GM18505 (cell line): ENCODE data around the gene WASF2.
"Not testable (repeated sequence)": the region's sequence is repeated elsewhere in the genome, so short reads cannot be mapped to it uniquely, and the experiment has no call there.

Source experiments
- ATAC-seq: cut with Tn5 transposase; IDR thresholded peaks from one replicate; pipeline ENCODE4 v1.9.1; 2021; ENCODE audit not compliant: unreplicated experiment
- POLR2A ChIP-seq: IDR thresholded peaks from 4 replicates; pipeline ENCODE4 v1.6.1; 2011; ENCODE audit warnings: borderline replicate concordance; ENCODE audit not compliant: insufficient read depth, insufficient read length; ENCODE audit errors: extremely low read depth

The WASF2 gene

DNA sequence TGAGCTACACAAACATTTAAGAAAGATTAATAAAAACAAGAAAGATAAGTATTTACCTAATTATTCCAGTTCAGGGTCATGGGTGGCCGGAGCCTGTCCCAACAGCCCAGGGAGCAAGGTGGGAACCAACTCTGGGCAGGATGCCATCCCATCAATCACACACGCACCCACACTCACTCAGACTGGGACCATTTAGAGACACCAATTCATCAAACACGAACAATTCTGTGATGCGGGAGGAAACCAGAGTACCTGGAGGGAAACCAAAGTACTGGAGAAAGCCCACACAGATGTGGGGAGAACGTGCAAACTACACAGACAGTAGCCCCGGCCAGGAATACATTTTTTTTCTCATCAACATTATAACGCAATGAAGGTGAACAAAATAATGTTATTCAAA lies 16.2 kb downstream of the WASF2 start:
- no peak for ATAC-seq
- no peak for TF ChIP-seq POLR2A

DNA sequence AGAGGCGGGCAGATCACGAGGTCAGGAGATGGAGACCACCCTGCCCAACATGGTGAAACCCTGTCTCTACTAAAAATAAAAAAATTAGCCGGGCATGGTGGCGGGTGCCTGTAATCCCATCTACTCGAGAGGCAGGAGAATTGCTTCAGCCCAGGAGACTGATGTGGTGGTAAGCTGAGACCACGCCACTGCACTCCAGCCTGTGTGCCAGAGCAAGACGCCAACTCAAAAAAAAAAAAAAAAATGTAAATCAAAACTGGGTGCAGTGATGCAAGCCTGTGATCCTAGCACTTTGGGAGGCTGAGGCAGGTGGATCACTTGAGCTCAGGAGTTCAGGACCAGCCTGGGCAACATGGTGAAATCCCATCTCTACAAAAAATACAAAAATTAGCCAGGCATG lies 17.9 kb downstream of the WASF2 start:
- not testable (repeated sequence) for ATAC-seq

DNA sequence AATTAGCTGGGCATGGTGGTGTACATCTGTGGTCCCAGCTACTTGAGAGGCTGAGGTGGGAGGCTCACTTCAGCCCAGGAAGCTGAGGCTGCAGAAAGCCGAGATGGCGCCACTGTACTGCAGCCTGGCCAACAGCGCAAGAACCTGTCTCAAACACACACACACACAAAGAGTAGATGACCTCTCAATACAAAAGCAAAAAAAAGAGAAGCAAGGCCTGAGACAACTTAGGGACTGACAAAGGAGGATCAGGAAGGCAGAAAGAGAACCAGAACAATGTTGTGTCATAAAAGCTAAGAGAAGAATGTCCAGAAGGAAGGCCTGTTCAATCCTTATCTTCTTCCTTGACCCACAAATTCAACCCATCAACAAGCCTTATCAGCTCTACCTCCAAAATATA lies 18.5 kb downstream of the WASF2 start:
- TF ChIP-seq POLR2A, result no peak
- ATAC-seq, result no peak

DNA sequence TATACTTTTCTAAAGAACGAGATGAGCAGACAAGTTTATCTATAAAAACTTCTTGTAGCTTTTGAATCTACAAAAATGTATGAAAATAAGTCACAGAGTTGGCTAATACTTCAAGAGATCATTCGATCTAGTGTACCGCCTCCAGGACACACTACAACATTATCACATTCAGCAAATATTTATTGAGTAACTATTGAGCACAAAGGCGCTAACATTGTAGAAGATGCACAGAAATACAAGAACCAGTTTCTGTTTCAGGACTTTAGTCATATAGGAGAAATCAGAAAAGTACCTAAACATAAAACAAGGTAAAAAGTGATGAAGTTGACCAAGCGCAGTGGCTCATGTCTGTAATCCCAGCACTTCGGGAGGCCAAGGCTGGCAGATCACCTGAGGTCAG lies 20.6 kb downstream of the WASF2 start:
- no peak for TF ChIP-seq POLR2A
- no peak for ATAC-seq

DNA sequence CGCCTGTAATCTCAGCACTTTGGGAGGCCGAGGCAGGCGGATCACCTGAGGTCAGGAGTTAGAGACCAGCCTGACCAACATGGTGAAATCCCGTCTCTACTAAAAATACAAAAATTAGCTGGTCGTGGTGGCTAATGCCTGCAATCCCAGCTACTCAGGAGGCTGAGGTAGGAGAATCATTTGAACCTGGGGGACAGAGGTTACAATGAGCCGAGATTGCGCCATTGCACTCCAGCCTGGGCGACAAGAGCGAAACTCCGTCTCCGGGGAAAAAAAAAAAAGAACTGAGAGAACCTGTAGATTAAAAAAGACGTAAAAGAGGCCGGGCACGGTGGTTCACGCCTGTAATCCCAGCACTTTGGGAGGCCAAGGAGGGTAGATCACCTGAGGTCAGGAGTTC lies 21.6 kb downstream of the WASF2 start:
- ATAC-seq, result not testable (repeated sequence)

DNA sequence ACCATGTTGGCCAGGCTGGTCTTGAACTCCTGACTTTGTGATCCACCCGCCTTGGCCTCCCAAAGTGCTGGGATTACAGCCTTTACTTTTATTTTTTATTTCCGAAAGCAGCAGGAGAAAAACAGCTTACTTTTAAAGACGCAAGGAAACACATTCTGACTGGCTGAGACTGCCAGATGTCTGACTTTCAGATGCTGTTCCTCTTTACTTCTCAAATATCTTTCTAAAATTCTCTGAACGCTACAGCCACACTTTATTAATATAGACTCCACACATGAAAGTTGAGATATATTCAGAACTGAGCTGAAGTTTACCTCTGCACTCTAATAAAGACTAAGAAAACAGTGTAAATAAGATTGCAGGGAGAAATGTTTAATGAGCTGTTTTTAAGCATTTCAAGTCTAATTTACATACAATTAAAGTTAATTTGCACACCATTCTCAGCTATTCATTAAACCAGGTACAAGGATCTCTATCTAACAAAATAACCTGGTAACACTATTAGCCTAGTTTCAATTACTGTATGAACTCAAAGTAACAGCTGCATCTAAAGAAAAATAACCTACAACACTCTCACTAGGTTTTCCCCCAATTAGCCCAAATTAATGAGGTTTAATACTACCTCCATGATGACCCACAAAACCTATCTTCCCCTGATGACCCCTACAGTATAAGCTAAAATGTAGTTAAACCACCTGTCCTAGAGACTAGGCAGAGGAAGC lies 24.9 kb downstream of the WASF2 start:
- TF ChIP-seq POLR2A, result no peak
- no peak for ATAC-seq

DNA sequence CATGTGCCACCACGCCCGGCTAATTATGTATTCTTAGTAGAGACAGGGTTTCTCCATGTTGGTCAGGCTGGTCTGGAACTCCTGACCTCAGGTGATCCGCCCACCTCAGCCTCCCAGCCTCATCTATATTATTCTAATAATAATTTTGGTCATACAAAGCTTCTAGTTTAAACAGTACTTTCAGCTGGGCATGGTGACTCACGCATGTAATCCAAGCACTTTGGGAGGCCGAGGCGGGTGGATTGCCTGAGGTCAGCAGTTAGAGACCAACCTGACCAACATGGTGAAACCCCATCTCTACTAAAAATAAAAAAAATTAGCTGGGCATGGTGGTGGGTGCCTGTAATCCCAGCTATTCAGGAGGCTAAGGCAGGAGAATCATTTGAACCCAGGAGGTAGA lies 26.1 kb downstream of the WASF2 start:
- not testable (repeated sequence) for ATAC-seq

DNA sequence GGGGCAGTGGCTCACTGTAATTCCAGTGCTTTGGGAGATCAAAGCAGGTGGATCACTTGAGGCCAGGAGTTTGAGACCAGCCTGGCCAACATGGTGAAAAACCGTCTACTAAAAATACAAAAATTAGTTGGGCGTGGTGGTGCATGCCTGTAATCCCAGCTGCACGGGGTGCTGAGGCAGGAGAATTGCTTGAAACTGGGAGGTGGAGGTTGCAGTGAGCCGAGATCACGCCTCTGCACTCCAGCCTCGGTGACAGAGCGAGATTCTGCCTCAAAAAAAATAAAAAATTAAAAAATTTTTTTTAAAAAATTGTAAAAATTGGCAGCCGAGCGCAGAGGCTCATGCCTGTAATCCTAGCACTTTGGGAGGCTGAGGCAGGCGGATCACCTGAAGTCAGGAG lies 31.4 kb downstream of the WASF2 start:
- not testable (repeated sequence) for ATAC-seq

DNA sequence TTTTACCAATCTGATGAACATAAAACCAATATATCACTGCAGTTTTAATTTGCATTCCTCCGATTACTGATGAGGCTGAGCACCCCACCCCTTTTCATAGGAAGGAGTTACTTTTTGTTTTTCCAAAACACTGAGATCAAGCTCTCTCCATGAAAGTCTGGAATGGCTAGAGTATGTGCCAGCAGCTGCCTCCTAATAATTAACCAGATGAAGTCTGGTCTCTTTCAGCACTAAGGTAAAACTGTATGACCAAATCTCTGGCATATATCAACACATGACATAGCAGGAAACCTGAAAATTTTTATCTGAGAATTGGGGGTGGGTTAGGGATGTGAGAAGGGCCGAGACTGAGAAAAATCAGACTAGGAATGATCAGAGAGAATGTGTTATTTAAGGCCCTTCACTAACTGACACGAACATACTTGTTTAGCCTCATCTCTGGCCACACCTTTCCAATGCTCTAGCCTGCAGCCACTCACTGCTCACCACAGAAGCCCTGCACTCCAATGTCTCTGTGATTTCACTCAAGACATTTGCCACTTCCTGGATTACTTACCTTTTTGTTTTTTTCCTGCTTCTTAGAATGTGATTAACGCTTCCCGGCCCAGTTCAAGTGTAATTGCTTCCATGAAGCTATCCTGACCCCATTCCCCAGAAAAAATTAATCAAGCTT lies 34.7 kb downstream of the WASF2 start:
- no peak for TF ChIP-seq POLR2A
- ATAC-seq, result no peak

DNA sequence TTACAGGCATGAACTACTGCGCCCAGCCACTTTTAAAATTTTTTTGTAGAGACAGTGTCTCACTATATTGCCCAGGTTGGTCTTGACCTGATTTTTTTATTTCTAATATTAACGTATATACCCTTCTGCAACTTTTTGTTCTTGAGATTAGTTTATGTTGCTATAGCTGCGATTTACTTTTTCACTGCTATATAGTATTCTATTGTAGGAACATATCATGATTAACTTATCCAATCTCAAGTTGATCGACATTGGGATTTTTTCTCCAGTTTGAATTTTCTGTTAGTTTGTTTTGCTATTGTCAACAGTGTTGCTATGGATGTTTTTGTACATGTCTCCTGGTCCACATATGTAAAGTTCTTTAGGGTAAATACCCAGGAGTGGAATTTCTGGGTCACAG lies 35.4 kb downstream of the WASF2 start:
- no peak for ATAC-seq
- no peak for TF ChIP-seq POLR2A

DNA sequence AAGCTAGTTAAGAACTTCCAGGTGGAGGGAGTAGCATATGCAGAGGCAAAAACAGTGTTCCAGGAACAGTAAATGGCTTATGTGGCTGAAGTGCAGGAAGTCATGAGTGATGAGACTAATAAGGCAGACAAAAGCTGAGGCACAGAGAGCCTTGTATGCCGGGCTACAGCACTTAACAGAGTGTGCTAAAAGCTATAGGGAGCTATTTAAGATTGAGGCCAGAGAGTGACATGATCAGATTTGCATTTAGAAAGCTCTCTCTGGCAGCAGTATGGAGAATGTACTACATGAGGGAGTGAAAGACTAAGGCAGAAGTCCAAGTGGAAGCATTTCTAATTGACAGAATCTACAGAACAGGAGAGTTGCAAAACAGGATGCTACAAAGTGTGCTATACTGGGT lies 38.6 kb downstream of the WASF2 start:
- no peak for TF ChIP-seq POLR2A

DNA sequence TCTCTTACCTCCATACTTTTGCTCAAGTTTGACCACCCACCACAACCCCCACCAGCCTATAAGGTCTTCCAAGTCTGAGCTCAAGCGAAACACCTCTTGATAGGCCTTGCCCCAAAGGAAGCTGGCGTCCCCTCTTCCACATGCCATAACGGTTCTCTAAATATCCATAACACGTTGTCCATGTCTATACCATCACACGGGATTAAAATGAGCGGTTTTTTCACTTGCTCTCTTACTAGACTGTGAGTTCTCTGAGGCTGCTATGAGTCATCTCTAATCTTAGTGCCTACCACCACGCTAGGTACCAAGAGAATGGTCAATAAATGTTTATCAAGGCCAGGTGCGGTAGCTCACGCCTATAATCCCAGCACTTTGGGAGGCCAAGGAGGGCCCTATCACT lies 41.0 kb downstream of the WASF2 start:
- TF ChIP-seq POLR2A, result no peak
- ATAC-seq, result no peak

More for the DNA sequence above, 38.6 kb downstream of the WASF2 start:
- ATAC-seq, result no peak

DNA sequence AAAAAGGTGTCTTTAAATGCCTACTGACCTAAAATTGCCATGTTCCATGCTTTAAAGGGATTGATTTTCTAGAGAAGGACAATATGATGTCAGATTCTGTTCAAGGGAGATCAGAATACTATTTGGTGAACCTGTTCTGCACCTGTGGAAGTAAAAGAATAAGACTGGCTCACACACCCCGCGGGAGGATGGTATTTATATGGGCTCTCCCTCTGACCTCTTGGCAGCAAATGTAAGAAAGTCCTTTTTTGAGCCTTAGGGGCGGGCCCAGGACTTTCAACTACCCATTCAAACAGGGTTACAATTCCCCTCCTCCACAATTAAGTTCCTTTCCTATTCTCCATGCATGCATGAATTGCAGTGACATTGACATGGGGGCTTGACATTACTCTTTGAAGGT lies 42.1 kb downstream of the WASF2 start:
- TF ChIP-seq POLR2A, result no peak
- no peak for ATAC-seq

DNA sequence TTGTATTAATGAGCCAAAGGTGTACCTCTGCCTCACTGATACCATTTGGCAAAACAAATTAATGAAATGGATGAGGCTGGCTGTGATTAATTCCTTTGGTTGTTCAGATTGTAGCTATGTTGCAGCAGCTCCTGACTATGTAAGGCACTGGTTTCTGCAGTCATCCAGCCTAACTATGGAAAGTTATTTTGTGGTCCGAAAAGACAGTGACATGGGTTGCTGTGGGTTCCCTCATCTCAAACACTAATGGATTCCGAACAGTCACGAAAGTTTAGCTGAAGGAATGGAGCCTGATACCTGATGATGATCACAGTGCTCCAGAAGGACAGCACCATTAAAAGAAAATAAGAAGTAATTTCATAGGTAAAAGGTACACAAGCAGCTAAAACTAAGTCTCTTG lies 42.6 kb downstream of the WASF2 start:
- no peak for TF ChIP-seq POLR2A
- ATAC-seq, result no peak

DNA sequence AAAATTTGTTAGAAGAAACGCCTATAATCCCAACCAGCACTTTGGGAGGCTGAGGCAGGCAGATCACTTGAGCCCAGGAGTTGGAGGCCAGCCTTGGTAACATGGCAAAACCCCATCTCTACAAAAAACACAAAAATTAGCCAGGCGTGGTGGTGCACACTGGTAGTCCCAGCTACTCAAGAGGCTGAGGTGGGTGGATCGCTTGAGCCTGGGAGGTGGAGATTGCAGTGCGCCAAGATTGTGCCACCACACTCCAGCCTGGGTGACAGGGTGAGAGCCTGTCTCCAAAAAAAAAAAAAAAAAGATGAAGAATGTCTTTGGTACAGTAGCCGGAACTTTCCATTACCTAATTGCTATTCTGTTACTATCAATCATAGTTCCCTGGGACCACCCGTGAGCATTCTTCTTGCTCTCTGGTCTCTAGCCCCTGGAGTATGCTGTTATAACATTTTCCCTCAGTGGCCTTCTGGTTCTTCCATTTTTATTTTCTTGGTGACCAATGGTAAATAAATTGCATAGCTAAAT lies 43.4 kb downstream of the WASF2 start:
- no peak for TF ChIP-seq POLR2A
- no peak for ATAC-seq
